Astrocyte (in vitro differentiated cells and primary cell): ENCODE measurements around the gene SLC25A21. TPM values are rescaled to one million over a fixed set of nuclear protein-coding genes. Genes with fewer than 3 reads are reported as not detected.

Experiments used
- DNase-seq: peaks from one replicate; pipeline ENCODE4 v3.0.0-alpha.2; 2010; ENCODE audit warnings: low read depth
- FAIRE-seq: peaks from 2 replicates; lab custom pipeline; 2011; peaks lifted over from hg19 to GRCh38; lab: Jason Lieb, UNC
- H2AFZ ChIP-seq: 2 replicates; pipeline ENCODE4 v1.6.0; 2012; ENCODE audit warnings: low read depth, low read length, inconsistent platforms
- H3K27ac ChIP-seq: 2 replicates; pipeline ENCODE4 v1.5.1; 2011; ENCODE audit warnings: low read depth, low read length, inconsistent platforms
- H3K27me3 ChIP-seq: 2 replicates; pipeline ENCODE4 v1.6.0; 2011; ENCODE audit warnings: low read length, inconsistent platforms; ENCODE audit not compliant: insufficient read depth
- H3K36me3 ChIP-seq: 2 replicates; pipeline ENCODE4 v1.5.1; 2011; ENCODE audit warnings: low read length, inconsistent platforms; ENCODE audit not compliant: insufficient read depth
- H3K4me1 ChIP-seq: 2 replicates; pipeline ENCODE4 v1.5.1; 2011; ENCODE audit warnings: low read length, inconsistent platforms; ENCODE audit not compliant: insufficient read depth
- H3K4me2 ChIP-seq: 2 replicates; pipeline ENCODE4 v1.6.0; 2012; ENCODE audit warnings: low read length, inconsistent platforms
- H3K4me3 ChIP-seq: 2 replicates; pipeline ENCODE4 v1.5.1; 2011; ENCODE audit warnings: low read depth, mild to moderate bottlenecking, low read length, inconsistent platforms; ENCODE audit not compliant: insufficient read depth
- H3K79me2 ChIP-seq: 2 replicates; pipeline ENCODE4 v1.6.0; 2012; ENCODE audit warnings: mild to moderate bottlenecking, low read length, inconsistent platforms; ENCODE audit not compliant: insufficient read depth
- H3K9ac ChIP-seq: 2 replicates; pipeline ENCODE4 v1.6.0; 2012; ENCODE audit warnings: mild to moderate bottlenecking, low read length, inconsistent platforms
- H3K9me3 ChIP-seq: 2 replicates; pipeline ENCODE4 v1.5.1; 2012; ENCODE audit warnings: low read depth, mild to moderate bottlenecking, low read length, inconsistent platforms; ENCODE audit not compliant: insufficient read depth
- H4K20me1 ChIP-seq: 2 replicates; pipeline ENCODE4 v1.6.0; 2012; ENCODE audit warnings: low read length, inconsistent platforms; ENCODE audit not compliant: insufficient read depth
- H3K27ac Mint-ChIP-seq: one replicate; pipeline ENCODE4 v1.8.0; 2021; ENCODE audit warnings: mild to moderate bottlenecking, mixed read lengths; ENCODE audit not compliant: unreplicated experiment
- H3K27me3 Mint-ChIP-seq: one replicate; pipeline ENCODE4 v1.8.0; 2021; ENCODE audit warnings: low read depth, mixed read lengths; ENCODE audit not compliant: unreplicated experiment
- H3K36me3 Mint-ChIP-seq: one replicate; pipeline ENCODE4 v1.8.0; 2021; ENCODE audit warnings: low read depth, mixed read lengths; ENCODE audit not compliant: unreplicated experiment
- H3K4me1 Mint-ChIP-seq: one replicate; pipeline ENCODE4 v1.8.0; 2021; ENCODE audit warnings: low read depth, mixed read lengths; ENCODE audit not compliant: unreplicated experiment
- H3K4me3 Mint-ChIP-seq: one replicate; pipeline ENCODE4 v1.8.0; 2021; ENCODE audit warnings: mild to moderate bottlenecking, moderate library complexity, mixed read lengths; ENCODE audit not compliant: unreplicated experiment
- H3K9me3 Mint-ChIP-seq: one replicate; pipeline ENCODE4 v1.8.0; 2021; ENCODE audit warnings: mild to moderate bottlenecking, mixed read lengths; ENCODE audit not compliant: unreplicated experiment
- CTCF ChIP-seq: IDR thresholded peaks from 2 replicates; pipeline ENCODE4 v1.5.1; 2011; ENCODE audit warnings: low read depth, mild to moderate bottlenecking, inconsistent platforms, low read length, moderate library complexity; ENCODE audit not compliant: insufficient read depth
- EZH2 ChIP-seq: IDR thresholded peaks from 2 replicates; pipeline ENCODE4 v1.6.1; 2012; ENCODE audit warnings: mild to moderate bottlenecking, low read length, inconsistent platforms; ENCODE audit not compliant: insufficient read depth
- total RNA-seq: library from RNA; stranded (reverse); gene quantifications from 2 replicates; pipeline ENCODE4 v1.2.1, GENCODE V29; 2021

SLC25A21 gene
- total RNA-seq, 1 donor from 2014 or later = 1.5 TPM

GRCh38 chr14:36647824-36648753 is 524.3 kb downstream of the SLC25A21 start:
- no peak overlapping the region for H3K27ac ChIP-seq
- Mint-ChIP-seq H3K27me3 (peaks cover 79% of the 10 kb centered on the region), H3K9me3 (no peaks in the 10 kb centered on the region), H3K36me3 (no peaks in the 10 kb centered on the region), H3K4me1 (peaks cover 1% of the 10 kb centered on the region), H3K4me3 (peak overlapping the region; percentile 86), H3K27ac (no peak overlapping the region)
- TF ChIP-seq EZH2 (no peak), CTCF (peak; percentile 36)
- H4K20me1 ChIP-seq = no peaks in the 10 kb centered on the region
- peaks cover 85% of the 10 kb centered on the region for H3K27me3 ChIP-seq
- H3K9me3 ChIP-seq = no peaks in the 10 kb centered on the region
- no peak for FAIRE-seq
- H2AFZ ChIP-seq = peak overlapping the region; percentile 77
- peak; percentile 15 for DNase-seq
- H3K9ac ChIP-seq = no peak overlapping the region
- peak overlapping the region; percentile 84 for H3K4me2 ChIP-seq
- H3K36me3 ChIP-seq = no peaks in the 10 kb centered on the region
- peak overlapping the region; percentile 44 for H3K4me3 ChIP-seq
- no peaks in the 10 kb centered on the region for H3K79me2 ChIP-seq
- peaks cover 15% of the 10 kb centered on the region for H3K4me1 ChIP-seq

- peaks cover 78% of the 10 kb centered on the region for H3K27me3 Mint-ChIP-seq
- no peaks in the 10 kb centered on the region for H3K9me3 ChIP-seq
- peaks cover 15% of the 10 kb centered on the region for H3K4me1 ChIP-seq
- H3K36me3 Mint-ChIP-seq = no peaks in the 10 kb centered on the region
- no peak overlapping the region for H3K27ac Mint-ChIP-seq
- no peaks in the 10 kb centered on the region for H3K36me3 ChIP-seq
- H3K79me2 ChIP-seq = no peaks in the 10 kb centered on the region
- H3K4me3 ChIP-seq = peak overlapping the region; percentile 44
- H3K27ac ChIP-seq = no peak overlapping the region
- H3K4me2 ChIP-seq = peak overlapping the region; percentile 84
- TF ChIP-seq EZH2 = peak; percentile 86
- no peak for TF ChIP-seq CTCF
- FAIRE-seq (no peak), DNase-seq (no peak)
- peak overlapping the region; percentile 77 for H2AFZ ChIP-seq
- no peak overlapping the region for H3K9ac ChIP-seq
- H3K4me1 Mint-ChIP-seq = peaks cover 1% of the 10 kb centered on the region
- no peaks in the 10 kb centered on the region for H3K9me3 Mint-ChIP-seq
- peak overlapping the region; percentile 86 for H3K4me3 Mint-ChIP-seq
- H3K27me3 ChIP-seq = peaks cover 79% of the 10 kb centered on the region
- H4K20me1 ChIP-seq = no peaks in the 10 kb centered on the region
Measured at GRCh38 chr14:36647417-36647823, 525.0 kb downstream of the SLC25A21 start.
